Peyer's patch (tissue), 4 donors: ENCODE measurements around the gene ERVW-1. TPM values are rescaled to one million over a fixed set of nuclear protein-coding genes. Genes with fewer than 3 reads are reported as not detected.

Experiments used
- DNase-seq, 3 donors: peaks; one replicate each; pipeline ENCODE4 v3.0.0-alpha.2; 2017 to 2019
- H3K27ac ChIP-seq, 4 donors: fragments of 200-600 bp; sonication (generic); one replicate each; pipeline ENCODE4 v1.5.1; 2016 to 2019
- H3K27me3 ChIP-seq, 2 donors: fragments of 200-600 bp; sonication (generic); one replicate each; pipeline ENCODE4 v1.5.1; 2019
- H3K36me3 ChIP-seq, 3 donors: fragments of 200-600 bp; sonication (generic); one replicate each; pipeline ENCODE4 v1.5.1; 2016 to 2019
- H3K4me1 ChIP-seq, 4 donors: fragments of 200-600 bp; sonication (generic); one replicate each; pipeline ENCODE4 v1.5.1; 2016 to 2019
- H3K4me3 ChIP-seq, 4 donors: fragments of 200-600 bp; sonication (generic); 1 replicate in 3 of 4; 2 replicates in 1 of 4; pipeline ENCODE4 v1.5.1; 2016 to 2019; ENCODE audit warnings: mild to moderate bottlenecking in 1 of 4
- H3K9me3 ChIP-seq, 4 donors: fragments of 200-600 bp; sonication (generic); one replicate each; pipeline ENCODE4 v1.5.1; 2016 to 2019; ENCODE audit warnings: mild to moderate bottlenecking in 1 of 4
- CTCF ChIP-seq, 6 experiments: fragments of 450-650 bp in 4 of 6; fragments of 200-600 bp in 2 of 6; sonication (generic) in 1 of 6; IDR thresholded peaks; one replicate each; pipeline ENCODE4 v1.5.1; 2017 to 2019; ENCODE audit warnings: antibody characterized with exemption in 6 of 6, mild to moderate bottlenecking in 3 of 6, moderate library complexity in 1 of 6
- POLR2A ChIP-seq, 2 donors: fragments of 450-650 bp; IDR thresholded peaks; one replicate each; pipeline ENCODE4 v1.5.1; 2017; ENCODE audit warnings: antibody characterized with exemption in 2 of 2, mild to moderate bottlenecking in 2 of 2, moderate library complexity in 2 of 2
- total RNA-seq, 4 donors: library from RNA; depleted of rRNA; stranded (reverse); fragments of >200 nt; gene quantifications; one replicate each; pipeline ENCODE4 v1.1.0, GENCODE V29; 2016

ERVW-1 gene
- total RNA-seq, 4 donors from 2014 or later: not detected

GRCh38 chr7:92461027-92462003, 16.4 kb downstream of the ERVW-1 start:
- peak in 1 of 2 donors; percentile 13 for TF ChIP-seq POLR2A (IDR thresholded peaks at IDR 0.05)
- TF ChIP-seq CTCF (IDR thresholded peaks at IDR 0.05): peak in 5 of 6 experiments; percentile 9 to 65 (median 60)
- Histone ChIP-seq H3K27me3 (no peaks in the 10 kb centered on the region), H3K27ac (no peak overlapping the region), H3K9me3 (no peaks in the 10 kb centered on the region), H3K36me3 (peaks cover 0 to 31% (median 0%) of the 10 kb centered on the region in 3 donors), H3K4me3 (no peak overlapping the region), H3K4me1 (no peaks in the 10 kb centered on the region)
- DNase-seq: peak in 1 of 3 donors; percentile 49

GRCh38 chr7:92460510-92460909, 17.2 kb downstream of the ERVW-1 start:
- no peak for DNase-seq
- H3K9me3 ChIP-seq: no peaks in the 10 kb centered on the region
- no peak overlapping the region for H3K27ac ChIP-seq
- no peak for TF ChIP-seq CTCF (IDR thresholded peaks at IDR 0.05)
- TF ChIP-seq POLR2A (IDR thresholded peaks at IDR 0.05): no peak
- H3K4me1 ChIP-seq: no peaks in the 10 kb centered on the region
- peaks cover 0 to 39% (median 0%) of the 10 kb centered on the region in 3 donors for H3K36me3 ChIP-seq
- no peaks in the 10 kb centered on the region for H3K27me3 ChIP-seq
- no peak overlapping the region for H3K4me3 ChIP-seq

GRCh38 chr7:92460109-92460508, 17.6 kb downstream of the ERVW-1 start:
- Histone ChIP-seq H3K27ac (no peak overlapping the region), H3K36me3 (peaks cover 0 to 40% (median 0%) of the 10 kb centered on the region in 3 donors), H3K4me3 (no peak overlapping the region), H3K27me3 (no peaks in the 10 kb centered on the region), H3K4me1 (no peaks in the 10 kb centered on the region), H3K9me3 (no peaks in the 10 kb centered on the region)
- TF ChIP-seq POLR2A (IDR thresholded peaks at IDR 0.05) (no peak), CTCF (IDR thresholded peaks at IDR 0.05) (no peak)
- no peak for DNase-seq

GRCh38 chr7:92456236-92456635, 21.5 kb downstream of the ERVW-1 start:
- Histone ChIP-seq H3K27ac (no peak overlapping the region), H3K36me3 (peaks cover 0 to 66% (median 0%) of the 10 kb centered on the region in 3 donors), H3K4me3 (no peak overlapping the region), H3K9me3 (no peaks in the 10 kb centered on the region), H3K4me1 (no peaks in the 10 kb centered on the region), H3K27me3 (no peaks in the 10 kb centered on the region)
- no peak for DNase-seq
- TF ChIP-seq POLR2A (IDR thresholded peaks at IDR 0.05) (no peak), CTCF (IDR thresholded peaks at IDR 0.05) (no peak)

- Histone ChIP-seq H3K4me1 (peaks cover 0 to 5% (median 0%) of the 10 kb centered on the region in 4 donors), H3K27ac (no peak overlapping the region), H3K4me3 (no peak overlapping the region), H3K36me3 (peaks cover 0 to 59% (median 0%) of the 10 kb centered on the region in 3 donors), H3K9me3 (no peaks in the 10 kb centered on the region), H3K27me3 (no peaks in the 10 kb centered on the region)
- no peak for TF ChIP-seq POLR2A (IDR thresholded peaks at IDR 0.05)
- no peak for TF ChIP-seq CTCF (IDR thresholded peaks at IDR 0.05)
- no peak for DNase-seq
Observed at GRCh38 chr7:92451645-92452044, 26.1 kb downstream of the ERVW-1 start.
